ENCODE data around the gene GPR39.

GPR39 gene

GRCh38 chr2:132544006-132544630 is 127.5 kb downstream of the GPR39 start:
- TF ChIP-seq ARNTL (CRISPR knock-in tag; IDR thresholded peaks at IDR 0.05; ENCODE audit: borderline replicate concordance, low read depth) (no peak), ZNF70 (CRISPR knock-in tag; IDR thresholded peaks at IDR 0.05) (no peak), ZNF565 (CRISPR knock-in tag; conservative IDR thresholded peaks at IDR 0.05; ENCODE audit: low read depth) (no peak), POU6F1 (CRISPR knock-in tag; IDR thresholded peaks at IDR 0.05; ENCODE audit: borderline replicate concordance, low read depth) (no peak), ESRRG (CRISPR knock-in tag; IDR thresholded peaks at IDR 0.05) (no peak), ZC3H10 (CRISPR knock-in tag; IDR thresholded peaks at IDR 0.05) (no peak), OSR1 (CRISPR knock-in tag; IDR thresholded peaks at IDR 0.05) (no peak), ISL1 (CRISPR knock-in tag; IDR thresholded peaks at IDR 0.05) (no peak), GLIS3 (CRISPR knock-in tag; IDR thresholded peaks at IDR 0.05) (no peak), ZFP3 (CRISPR knock-in tag; IDR thresholded peaks at IDR 0.05) (no peak), PPARA (CRISPR knock-in tag; IDR thresholded peaks at IDR 0.05; ENCODE audit: borderline replicate concordance) (no peak)
- ATAC-seq = no peak

- TF ChIP-seq ZFP3 (CRISPR knock-in tag; IDR thresholded peaks at IDR 0.05) (no peak), CREB5 (CRISPR knock-in tag; IDR thresholded peaks at IDR 0.05; ENCODE audit: low read depth) (no peak), TSHZ2 (CRISPR knock-in tag; IDR thresholded peaks at IDR 0.05) (no peak), POU6F1 (CRISPR knock-in tag; IDR thresholded peaks at IDR 0.05; ENCODE audit: borderline replicate concordance, low read depth) (no peak), ESRRG (CRISPR knock-in tag; IDR thresholded peaks at IDR 0.05) (no peak), ZNF565 (CRISPR knock-in tag; conservative IDR thresholded peaks at IDR 0.05; ENCODE audit: low read depth) (no peak), ZNF70 (CRISPR knock-in tag; IDR thresholded peaks at IDR 0.05) (no peak), TOX (CRISPR knock-in tag; IDR thresholded peaks at IDR 0.05; ENCODE audit: borderline replicate concordance) (no peak), ZC3H10 (CRISPR knock-in tag; IDR thresholded peaks at IDR 0.05) (no peak), TCF4 (CRISPR knock-in tag; IDR thresholded peaks at IDR 0.05; ENCODE audit: borderline replicate concordance) (no peak), PPARA (CRISPR knock-in tag; IDR thresholded peaks at IDR 0.05; ENCODE audit: borderline replicate concordance) (no peak), CSDC2 (CRISPR knock-in tag; IDR thresholded peaks at IDR 0.05) (no peak), GLIS3 (CRISPR knock-in tag; IDR thresholded peaks at IDR 0.05) (no peak), ARNTL (CRISPR knock-in tag; IDR thresholded peaks at IDR 0.05; ENCODE audit: borderline replicate concordance, low read depth) (no peak), ZFP30 (CRISPR knock-in tag; IDR thresholded peaks at IDR 0.05) (no peak), SNAI2 (CRISPR knock-in tag; IDR thresholded peaks at IDR 0.05) (no peak), BACH2 (CRISPR knock-in tag; IDR thresholded peaks at IDR 0.05; ENCODE audit: borderline replicate concordance) (no peak), PATZ1 (CRISPR knock-in tag; IDR thresholded peaks at IDR 0.05; ENCODE audit: borderline replicate concordance) (no peak), CSRNP3 (CRISPR knock-in tag; IDR thresholded peaks at IDR 0.05) (no peak)
- peak; percentile 78 for ATAC-seq
Measured at GRCh38 chr2:132547090-132547687, 130.6 kb downstream of the GPR39 start.
